Duodenal mucosa (tissue), 2 donors: ENCODE data around the gene KRTAP10-10.

Experiments used
- H3K27ac ChIP-seq: one replicate; pipeline ENCODE4 v1.7.0; 2013; ENCODE audit warnings: low read depth, low read length
- H3K27me3 ChIP-seq, 2 donors: one replicate each; pipeline ENCODE4 v1.7.0; 2013; ENCODE audit warnings: low read length in 2 of 2, control low read depth in 1 of 2; ENCODE audit not compliant: insufficient read depth in 2 of 2, control insufficient read depth in 1 of 2
- H3K36me3 ChIP-seq, 2 donors: one replicate each; pipeline ENCODE4 v1.7.0; 2013; ENCODE audit warnings: low read length in 2 of 2, control low read depth in 1 of 2; ENCODE audit not compliant: insufficient read depth in 2 of 2, control insufficient read depth in 1 of 2
- H3K4me1 ChIP-seq, 2 donors: one replicate each; pipeline ENCODE4 v1.7.0; 2013; ENCODE audit warnings: low read length in 2 of 2, control low read depth in 1 of 2; ENCODE audit not compliant: insufficient read depth in 2 of 2, control insufficient read depth in 1 of 2
- H3K4me3 ChIP-seq, 2 donors: one replicate each; pipeline ENCODE4 v1.7.0; 2013; ENCODE audit warnings: low read length in 2 of 2, low read depth in 1 of 2
- H3K9ac ChIP-seq, 2 donors: one replicate each; pipeline ENCODE4 v1.7.0; 2013; ENCODE audit warnings: low read length in 2 of 2, low read depth in 1 of 2
- H3K9me3 ChIP-seq, 2 donors: one replicate each; pipeline ENCODE4 v1.7.0; 2013; ENCODE audit warnings: low read length in 2 of 2, control low read depth in 1 of 2; ENCODE audit not compliant: control insufficient read depth in 1 of 2

KRTAP10-10 gene

GRCh38 chr21:44650265-44650972 is 13.3 kb downstream of the KRTAP10-10 start:
- H3K4me1 ChIP-seq = no peaks in the 10 kb centered on the region
- H3K4me3 ChIP-seq = no peak overlapping the region
- no peaks in the 10 kb centered on the region for H3K27me3 ChIP-seq
- H3K9me3 ChIP-seq = no peaks in the 10 kb centered on the region
- H3K9ac ChIP-seq = no peak overlapping the region
- no peaks in the 10 kb centered on the region for H3K36me3 ChIP-seq
- H3K27ac ChIP-seq = no peak overlapping the region

- Histone ChIP-seq H3K36me3 (no peaks in the 10 kb centered on the region), H3K27me3 (no peaks in the 10 kb centered on the region)
These were observed 14.0 kb downstream of the KRTAP10-10 start for GRCh38 chr21:44650973-44651675.

GRCh38 chr21:44653123-44653522 is 16.0 kb downstream of the KRTAP10-10 start:
- Histone ChIP-seq H3K4me3 (no peak overlapping the region), H3K9me3 (no peaks in the 10 kb centered on the region), H3K4me1 (no peaks in the 10 kb centered on the region), H3K36me3 (no peaks in the 10 kb centered on the region), H3K27me3 (no peaks in the 10 kb centered on the region), H3K27ac (no peak overlapping the region), H3K9ac (no peak overlapping the region)

More at GRCh38 chr21:44650973-44651675, 14.0 kb downstream of the KRTAP10-10 start:
- no peaks in the 10 kb centered on the region for H3K4me1 ChIP-seq
- no peak overlapping the region for H3K9ac ChIP-seq
- H3K4me3 ChIP-seq = no peak overlapping the region
- no peak overlapping the region for H3K27ac ChIP-seq
- no peaks in the 10 kb centered on the region for H3K9me3 ChIP-seq

- peaks cover 0 to 4% of the 10 kb centered on the region in 2 donors for H3K4me1 ChIP-seq
- no peaks in the 10 kb centered on the region for H3K9me3 ChIP-seq
- no peaks in the 10 kb centered on the region for H3K27me3 ChIP-seq
- no peak overlapping the region for H3K4me3 ChIP-seq
- no peak overlapping the region for H3K27ac ChIP-seq
- no peak overlapping the region for H3K9ac ChIP-seq
- no peaks in the 10 kb centered on the region for H3K36me3 ChIP-seq
These were observed 16.8 kb downstream of the KRTAP10-10 start for GRCh38 chr21:44653656-44654575.

GRCh38 chr21:44654576-44655175 is 17.5 kb downstream of the KRTAP10-10 start, which contains the start of gene KRTAP12-4:
Gene KRTAP12-4, minus strand, starts transcription at chr21:44654659. Its CDS starts 45 bp downstream, at chr21:44654614.
- peaks cover 0 to 4% of the 10 kb centered on the region in 2 donors for H3K4me1 ChIP-seq
- H3K36me3 ChIP-seq = no peaks in the 10 kb centered on the region
- H3K27me3 ChIP-seq = no peaks in the 10 kb centered on the region
- H3K4me3 ChIP-seq = no peak within 1 kb of the TSS
- no peak within 1 kb of the TSS for H3K27ac ChIP-seq
- no peaks in the 10 kb centered on the region for H3K9me3 ChIP-seq
- no peak within 1 kb of the TSS for H3K9ac ChIP-seq

GRCh38 chr21:44656868-44657267 is 19.7 kb downstream of the KRTAP10-10 start:
- Histone ChIP-seq H3K27ac (no peak overlapping the region), H3K4me1 (peaks cover 0 to 4% of the 10 kb centered on the region in 2 donors), H3K4me3 (no peak overlapping the region), H3K9ac (peak overlapping the region in 1 of 2 donors; percentile 4), H3K27me3 (no peaks in the 10 kb centered on the region), H3K36me3 (no peaks in the 10 kb centered on the region), H3K9me3 (no peaks in the 10 kb centered on the region)

GRCh38 chr21:44657635-44658540 is 20.7 kb downstream of the KRTAP10-10 start, which contains the start of gene KRTAP12-3:
Gene KRTAP12-3, plus strand, starts transcription at chr21:44657932. Its CDS starts 48 bp downstream, at chr21:44657980.
- H3K9ac ChIP-seq = peak within 1 kb of the TSS in 1 of 2 donors; percentile 4
- no peaks in the 10 kb centered on the region for H3K27me3 ChIP-seq
- H3K4me3 ChIP-seq = no peak within 1 kb of the TSS
- peak within 1 kb of the TSS; percentile 28 for H3K27ac ChIP-seq
- peaks cover 0 to 4% of the 10 kb centered on the region in 2 donors for H3K4me1 ChIP-seq
- no peaks in the 10 kb centered on the region for H3K9me3 ChIP-seq
- H3K36me3 ChIP-seq = no peaks in the 10 kb centered on the region

GRCh38 chr21:44658541-44658910 is 21.4 kb downstream of the KRTAP10-10 start:
- Histone ChIP-seq H3K9me3 (no peaks in the 10 kb centered on the region), H3K36me3 (no peaks in the 10 kb centered on the region), H3K9ac (no peak overlapping the region), H3K4me1 (peaks cover 0 to 4% of the 10 kb centered on the region in 2 donors), H3K27ac (no peak overlapping the region), H3K4me3 (no peak overlapping the region), H3K27me3 (no peaks in the 10 kb centered on the region)
